B cell (primary cell): ENCODE data around the gene SMIM35.
"Not testable (repeated sequence)": the region's sequence is repeated elsewhere in the genome, so short reads cannot be mapped to it uniquely, and the experiment has no call there.

ENCODE experiments used
- EZH2 ChIP-seq: IDR thresholded peaks from 2 replicates; pipeline ENCODE4 v1.6.1; 2012; ENCODE audit warnings: borderline replicate concordance, low read depth, mild to moderate bottlenecking, moderate library complexity, low read length; ENCODE audit not compliant: insufficient read depth, poor library complexity, severe bottlenecking
- TF ChIP-seq, protein P1 (sequence below): fragments of 200-600 bp; IDR thresholded peaks from one replicate; pipeline ENCODE4 v1.8.0; 2022; ENCODE audit warnings: antibody characterized with exemption, mild to moderate bottlenecking

DNA sequence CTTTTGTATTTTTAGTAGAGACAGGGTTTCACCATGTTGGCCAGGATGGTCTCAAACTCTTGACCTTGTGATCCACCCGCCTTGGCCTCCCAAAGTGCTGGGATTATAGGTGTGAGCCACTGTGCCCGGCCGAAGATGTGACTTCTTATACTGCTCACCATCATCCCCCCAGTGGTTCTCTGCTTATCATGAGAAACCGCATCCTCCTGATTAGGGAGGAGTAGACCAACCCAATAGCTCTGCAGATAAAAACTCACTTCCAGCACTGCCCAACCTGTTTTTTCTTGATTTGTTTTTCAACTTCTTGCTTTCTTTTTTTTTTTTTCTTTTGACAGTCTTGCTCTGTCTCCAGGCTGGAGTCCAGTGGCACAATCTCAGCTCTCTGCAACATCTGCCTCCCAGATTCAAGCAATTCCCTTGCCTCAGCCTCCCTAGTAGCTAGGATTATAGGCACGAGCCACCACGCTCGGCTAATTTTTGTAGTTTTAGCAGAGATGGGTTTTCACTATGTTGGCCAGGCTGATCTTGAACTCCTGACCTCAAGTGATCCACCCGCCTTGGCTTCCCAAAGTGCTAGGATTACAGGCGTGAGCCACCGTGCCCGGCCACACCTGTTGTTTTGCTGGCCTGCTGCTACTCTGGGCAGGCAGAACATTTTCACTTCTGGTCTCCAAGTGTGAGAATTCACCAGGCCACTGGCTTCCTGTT is 79.0 kb downstream of the SMIM35 start:
- TF ChIP-seq, protein P1, sequence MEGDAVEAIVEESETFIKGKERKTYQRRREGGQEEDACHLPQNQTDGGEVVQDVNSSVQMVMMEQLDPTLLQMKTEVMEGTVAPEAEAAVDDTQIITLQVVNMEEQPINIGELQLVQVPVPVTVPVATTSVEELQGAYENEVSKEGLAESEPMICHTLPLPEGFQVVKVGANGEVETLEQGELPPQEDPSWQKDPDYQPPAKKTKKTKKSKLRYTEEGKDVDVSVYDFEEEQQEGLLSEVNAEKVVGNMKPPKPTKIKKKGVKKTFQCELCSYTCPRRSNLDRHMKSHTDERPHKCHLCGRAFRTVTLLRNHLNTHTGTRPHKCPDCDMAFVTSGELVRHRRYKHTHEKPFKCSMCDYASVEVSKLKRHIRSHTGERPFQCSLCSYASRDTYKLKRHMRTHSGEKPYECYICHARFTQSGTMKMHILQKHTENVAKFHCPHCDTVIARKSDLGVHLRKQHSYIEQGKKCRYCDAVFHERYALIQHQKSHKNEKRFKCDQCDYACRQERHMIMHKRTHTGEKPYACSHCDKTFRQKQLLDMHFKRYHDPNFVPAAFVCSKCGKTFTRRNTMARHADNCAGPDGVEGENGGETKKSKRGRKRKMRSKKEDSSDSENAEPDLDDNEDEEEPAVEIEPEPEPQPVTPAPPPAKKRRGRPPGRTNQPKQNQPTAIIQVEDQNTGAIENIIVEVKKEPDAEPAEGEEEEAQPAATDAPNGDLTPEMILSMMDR: not testable (repeated sequence)
- TF ChIP-seq EZH2: not testable (repeated sequence)
